ENCODE results near the gene NFIA. TPM values are rescaled to one million over a fixed set of nuclear protein-coding genes. Genes with fewer than 3 reads are reported as not detected.

Gene NFIA
- polyA plus RNA-seq, 3 donors = 1.4 to 5.3 (median 2.4) TPM

DNA sequence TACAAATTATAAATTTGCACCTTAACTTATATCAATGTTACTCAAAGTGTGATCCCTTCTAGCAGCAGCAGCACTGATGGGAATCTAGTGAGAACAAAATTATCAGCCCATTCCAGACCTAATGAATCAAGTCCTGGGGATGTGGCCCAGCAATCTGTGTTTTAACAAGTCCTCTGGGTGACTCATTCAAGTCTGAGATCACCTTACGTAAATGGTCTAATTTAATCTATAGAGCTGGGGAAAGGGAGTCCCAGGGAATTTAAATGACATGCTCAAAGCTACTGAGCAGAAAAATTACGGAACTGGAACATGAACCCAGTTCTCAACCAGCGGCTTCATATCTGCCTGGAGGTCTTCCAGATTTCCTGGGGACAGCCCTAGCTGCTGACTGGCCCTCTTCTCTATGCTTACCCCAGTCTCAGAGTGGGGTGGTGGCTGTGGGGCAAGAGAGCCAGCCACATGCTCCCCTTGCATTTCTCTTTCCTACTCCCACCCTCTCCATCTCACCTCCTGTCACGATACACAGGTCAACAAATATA, 422.6 kb downstream of the NFIA start:
- Histone ChIP-seq H3K4me3 (replicated peaks in 1 of 3; ENCODE audit: low read depth in 2 of 3, low read length in 3 of 3) (no peak overlapping the region), H3K79me2 (ENCODE audit: insufficient read depth, low read length) (no peaks in the 10 kb centered on the region), H2AFZ (ENCODE audit: insufficient read depth, low read depth, low read length, poor library complexity, severe bottlenecking) (no peak overlapping the region), H3K9me3 (replicated peaks in 1 of 2; ENCODE audit: control insufficient read depth in 1 of 2, insufficient read depth in 1 of 2, low read length in 2 of 2) (no peaks in the 10 kb centered on the region), H3K9ac (ENCODE audit: insufficient read depth, low read length, poor library complexity, severe bottlenecking) (no peak overlapping the region), H4K20me1 (ENCODE audit: insufficient read depth, low read length) (no peaks in the 10 kb centered on the region), H3K36me3 (replicated peaks in 1 of 2; ENCODE audit: control insufficient read depth in 1 of 2, insufficient read depth in 2 of 2, low read length in 2 of 2) (no peaks in the 10 kb centered on the region), H3K4me1 (ENCODE audit: control insufficient read depth in 1 of 2, insufficient read depth in 2 of 2, low read length in 2 of 2) (peaks cover 12 to 17% of the 10 kb centered on the region in 2 donors), H3K27me3 (ENCODE audit: control insufficient read depth in 2 of 2, insufficient read depth in 2 of 2, low read length in 2 of 2) (no peaks in the 10 kb centered on the region), H3K27ac (ENCODE audit: low read depth in 1 of 2, low read length in 2 of 2) (no peak overlapping the region), H3K4me2 (replicated peaks; ENCODE audit: extremely low read depth, low read length, poor library complexity, severe bottlenecking) (no peak overlapping the region)
- peaks cover 0 to 4% (median 0%) of the 10 kb centered on the region in 7 donors for H3K9me3 Mint-ChIP-seq
- no peak for DNase-seq
- H3K4me3 Mint-ChIP-seq = no peak overlapping the region
- TF ChIP-seq, protein P1, sequence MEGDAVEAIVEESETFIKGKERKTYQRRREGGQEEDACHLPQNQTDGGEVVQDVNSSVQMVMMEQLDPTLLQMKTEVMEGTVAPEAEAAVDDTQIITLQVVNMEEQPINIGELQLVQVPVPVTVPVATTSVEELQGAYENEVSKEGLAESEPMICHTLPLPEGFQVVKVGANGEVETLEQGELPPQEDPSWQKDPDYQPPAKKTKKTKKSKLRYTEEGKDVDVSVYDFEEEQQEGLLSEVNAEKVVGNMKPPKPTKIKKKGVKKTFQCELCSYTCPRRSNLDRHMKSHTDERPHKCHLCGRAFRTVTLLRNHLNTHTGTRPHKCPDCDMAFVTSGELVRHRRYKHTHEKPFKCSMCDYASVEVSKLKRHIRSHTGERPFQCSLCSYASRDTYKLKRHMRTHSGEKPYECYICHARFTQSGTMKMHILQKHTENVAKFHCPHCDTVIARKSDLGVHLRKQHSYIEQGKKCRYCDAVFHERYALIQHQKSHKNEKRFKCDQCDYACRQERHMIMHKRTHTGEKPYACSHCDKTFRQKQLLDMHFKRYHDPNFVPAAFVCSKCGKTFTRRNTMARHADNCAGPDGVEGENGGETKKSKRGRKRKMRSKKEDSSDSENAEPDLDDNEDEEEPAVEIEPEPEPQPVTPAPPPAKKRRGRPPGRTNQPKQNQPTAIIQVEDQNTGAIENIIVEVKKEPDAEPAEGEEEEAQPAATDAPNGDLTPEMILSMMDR (IDR thresholded peaks at IDR 0.05) = no peak
- 83% methylated on average over 1 of the region's 4 CpGs for WGBS (ENCODE audit: insufficient coverage)
- H3K36me3 Mint-ChIP-seq = no peaks in the 10 kb centered on the region
- H3K27ac Mint-ChIP-seq = no peak overlapping the region
- peaks cover 0 to 2% (median 0%) of the 10 kb centered on the region in 3 donors for H3K27me3 Mint-ChIP-seq (ENCODE audit: low read depth in 3 of 3)
- intact Hi-C loops (cut with micrococcal nuclease) = no loop called here
- peaks cover 37% of the 10 kb centered on the region for H3K4me1 Mint-ChIP-seq

DNA sequence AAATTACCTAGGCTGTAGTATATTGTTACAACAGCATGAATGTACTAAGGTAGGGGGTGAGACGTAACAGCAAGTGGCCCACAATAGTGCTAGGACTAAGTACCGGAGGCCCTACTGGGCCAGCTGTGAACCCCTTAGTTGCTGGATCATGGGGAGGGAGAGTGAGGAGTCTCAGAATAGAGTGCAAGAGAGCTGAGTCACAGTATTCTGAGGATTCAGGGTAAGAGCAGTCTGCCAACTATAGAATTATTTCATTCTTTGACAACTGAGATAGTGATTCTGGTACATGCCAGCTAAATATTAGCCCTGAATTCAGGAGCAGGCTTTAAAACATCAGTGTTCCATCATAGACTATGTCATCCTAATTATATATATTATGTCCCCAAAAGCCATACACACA, 423.9 kb downstream of the NFIA start:
- DNase-seq = no peak
- H3K36me3 ChIP-seq (replicated peaks in 1 of 2; ENCODE audit: control insufficient read depth in 1 of 2, insufficient read depth in 2 of 2, low read length in 2 of 2) = no peaks in the 10 kb centered on the region
- no peak overlapping the region for H3K27ac ChIP-seq (ENCODE audit: low read depth in 1 of 2, low read length in 2 of 2)
- H3K79me2 ChIP-seq (ENCODE audit: insufficient read depth, low read length) = no peaks in the 10 kb centered on the region
- peaks cover 0 to 5% of the 10 kb centered on the region in 2 donors for H3K9me3 ChIP-seq (replicated peaks in 1 of 2; ENCODE audit: control insufficient read depth in 1 of 2, insufficient read depth in 1 of 2, low read length in 2 of 2)
- intact Hi-C loops (cut with micrococcal nuclease) = no loop called here
- H3K4me3 ChIP-seq (replicated peaks in 1 of 3; ENCODE audit: low read depth in 2 of 3, low read length in 3 of 3) = no peak overlapping the region
- H2AFZ ChIP-seq (ENCODE audit: insufficient read depth, low read depth, low read length, poor library complexity, severe bottlenecking) = no peak overlapping the region
- H4K20me1 ChIP-seq (ENCODE audit: insufficient read depth, low read length) = no peaks in the 10 kb centered on the region
- no peaks in the 10 kb centered on the region for H3K36me3 Mint-ChIP-seq
- H3K27me3 Mint-ChIP-seq (ENCODE audit: low read depth in 3 of 3) = no peaks in the 10 kb centered on the region
- H3K9ac ChIP-seq (ENCODE audit: insufficient read depth, low read length, poor library complexity, severe bottlenecking) = no peak overlapping the region
- H3K4me1 ChIP-seq (ENCODE audit: control insufficient read depth in 1 of 2, insufficient read depth in 2 of 2, low read length in 2 of 2) = peaks cover 12 to 17% of the 10 kb centered on the region in 2 donors
- H3K27ac Mint-ChIP-seq = no peak overlapping the region
- peaks cover 37% of the 10 kb centered on the region for H3K4me1 Mint-ChIP-seq
- peaks cover 0 to 4% (median 0%) of the 10 kb centered on the region in 7 donors for H3K9me3 Mint-ChIP-seq
- WGBS (ENCODE audit: insufficient coverage) = 93% methylated on average over 2 of the region's 2 CpGs
- H3K27me3 ChIP-seq (ENCODE audit: control insufficient read depth in 2 of 2, insufficient read depth in 2 of 2, low read length in 2 of 2) = no peaks in the 10 kb centered on the region
- no peak overlapping the region for H3K4me3 Mint-ChIP-seq
- no peak overlapping the region for H3K4me2 ChIP-seq (replicated peaks; ENCODE audit: extremely low read depth, low read length, poor library complexity, severe bottlenecking)
- TF ChIP-seq, protein P1 (IDR thresholded peaks at IDR 0.05) = no peak
